ENCODE data around the gene RASGRF1. TPM values are rescaled to one million over a fixed set of nuclear protein-coding genes. Genes with fewer than 3 reads are reported as not detected.

Gene RASGRF1
- total RNA-seq, 1 donor from 2014 or later: 0.11 TPM

DNA sequence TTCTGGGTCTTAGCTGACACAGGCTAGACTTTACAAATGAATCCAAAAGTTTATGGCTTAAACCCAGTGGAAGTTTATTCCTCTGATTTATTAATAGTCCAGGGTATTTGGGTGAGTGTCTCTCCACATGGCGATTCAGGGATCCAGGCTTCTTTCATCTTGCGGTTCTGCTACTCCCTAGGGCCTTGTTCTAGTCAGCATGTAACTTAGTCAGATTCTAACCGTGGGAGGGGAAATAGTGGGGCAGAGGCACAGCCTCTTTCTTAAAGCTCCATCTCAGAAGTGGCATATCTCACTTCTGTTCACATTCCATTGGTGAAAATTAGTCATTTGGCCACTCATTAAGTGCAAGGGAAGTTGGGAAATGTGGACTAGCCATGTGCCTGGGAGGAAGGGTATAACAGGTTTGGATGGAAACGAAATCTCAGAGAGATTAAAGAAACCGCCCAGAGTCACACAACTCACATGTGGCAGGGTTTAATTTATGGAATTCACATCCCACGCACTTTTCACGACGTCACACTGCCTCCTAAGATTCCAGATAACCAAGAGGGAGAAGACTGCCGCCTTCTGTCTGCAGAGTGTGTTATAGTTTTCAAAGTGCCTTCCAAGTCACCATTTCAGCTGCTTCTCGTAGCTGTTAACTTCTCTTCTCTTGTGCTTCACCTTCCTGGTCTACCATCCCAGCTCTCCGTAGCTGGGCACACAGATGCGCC, 11.4 kb upstream of the RASGRF1 start:
- no peak for DNase-seq (ENCODE audit: low spot score)
- intact Hi-C loops (cut with DNase I): no loop called here

DNA sequence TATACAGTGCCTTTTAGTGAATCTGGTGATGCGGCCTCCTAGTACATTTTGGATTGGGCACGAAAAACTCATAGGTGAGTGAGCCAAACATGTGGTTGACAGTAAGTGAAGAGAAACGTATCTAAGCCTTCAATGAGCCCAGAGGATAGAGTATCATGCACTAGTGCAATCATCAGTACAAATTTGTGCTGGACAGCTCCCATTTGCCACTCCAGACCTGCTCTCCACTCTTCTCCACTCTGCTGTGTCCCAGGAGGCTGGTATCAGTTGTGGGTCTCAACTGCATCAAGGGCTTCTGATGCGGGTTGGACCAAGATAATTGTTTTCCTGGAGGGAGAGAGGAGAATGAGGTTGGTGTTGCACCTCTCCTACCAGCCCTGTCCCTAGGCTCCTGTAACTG, 9.1 kb upstream of the RASGRF1 start:
- peak; percentile 46 for DNase-seq (ENCODE audit: low spot score)

DNA sequence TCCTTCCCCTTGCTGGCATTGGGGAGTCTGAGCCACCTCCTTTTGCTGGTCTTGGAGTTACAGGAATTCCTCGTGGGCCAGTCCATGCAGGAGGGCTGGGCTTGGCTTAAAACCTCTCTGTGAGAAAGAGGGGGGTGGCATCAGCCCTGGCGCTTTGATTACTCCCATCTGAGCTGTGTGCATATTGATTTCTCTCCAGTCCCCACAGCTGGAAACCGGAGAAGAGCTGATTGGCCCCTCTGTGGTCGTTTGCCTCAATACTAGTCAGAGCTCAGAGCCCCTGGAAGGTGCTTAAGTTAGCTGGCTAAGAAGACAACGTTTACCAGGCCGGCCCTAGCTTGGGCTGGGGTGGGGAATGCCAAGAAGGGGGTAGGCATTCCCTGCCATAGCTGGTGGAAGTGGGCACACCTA, 4.0 kb upstream of the RASGRF1 start:
- intact Hi-C loops (cut with DNase I): no loop called here
- peak; percentile 66 for DNase-seq (ENCODE audit: low spot score)

More for the DNA sequence above, 9.1 kb upstream of the RASGRF1 start:
- intact Hi-C loops (cut with DNase I): no loop called here

DNA sequence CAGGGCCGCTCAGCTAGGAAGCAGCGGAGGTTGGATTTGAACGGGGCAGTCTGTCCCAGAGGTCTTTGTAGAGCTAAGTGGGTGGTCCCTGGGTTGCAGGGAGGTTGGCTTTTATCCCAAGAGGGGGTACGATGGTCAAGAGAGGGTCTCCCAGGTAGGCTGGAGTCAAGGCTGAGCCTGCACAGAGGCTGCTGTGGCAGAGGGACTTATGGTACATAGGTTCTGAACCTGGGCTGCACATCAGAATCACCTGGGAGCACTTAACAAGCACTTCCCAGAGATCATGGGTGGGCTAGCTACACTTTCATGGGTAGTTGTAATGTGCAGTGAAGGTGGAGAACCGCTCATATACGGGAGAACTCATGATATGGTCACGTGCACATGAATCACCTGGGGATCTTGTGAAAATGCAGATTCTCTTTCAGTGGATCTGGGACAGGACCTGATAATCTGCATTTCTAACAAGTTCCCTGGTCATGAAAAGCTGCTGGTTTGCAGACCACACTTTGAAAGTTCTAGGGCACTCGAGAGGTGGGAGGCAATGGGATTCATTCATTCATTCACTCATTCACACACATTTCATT, 2.9 kb upstream of the RASGRF1 start:
- DNase-seq (ENCODE audit: low spot score): no peak
- intact Hi-C loops (cut with DNase I): no loop called here

DNA sequence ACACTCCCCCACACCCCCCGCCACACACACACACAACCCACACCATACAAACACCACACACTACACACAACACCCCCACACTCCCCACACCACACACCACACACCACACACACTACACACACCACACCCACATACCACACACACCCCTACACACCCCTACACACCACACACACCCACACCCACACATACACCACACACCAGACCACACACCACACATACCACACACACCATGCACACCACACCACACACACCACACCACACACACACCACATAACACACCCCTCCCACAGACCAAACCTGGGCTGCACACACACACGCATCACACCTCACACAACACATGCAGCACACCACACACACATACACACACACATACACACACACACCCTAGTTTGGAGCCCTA, 1.8 kb upstream of the RASGRF1 start:
- intact Hi-C loops (cut with DNase I): no loop called here
- peak; percentile 7 for DNase-seq (ENCODE audit: low spot score)

DNA sequence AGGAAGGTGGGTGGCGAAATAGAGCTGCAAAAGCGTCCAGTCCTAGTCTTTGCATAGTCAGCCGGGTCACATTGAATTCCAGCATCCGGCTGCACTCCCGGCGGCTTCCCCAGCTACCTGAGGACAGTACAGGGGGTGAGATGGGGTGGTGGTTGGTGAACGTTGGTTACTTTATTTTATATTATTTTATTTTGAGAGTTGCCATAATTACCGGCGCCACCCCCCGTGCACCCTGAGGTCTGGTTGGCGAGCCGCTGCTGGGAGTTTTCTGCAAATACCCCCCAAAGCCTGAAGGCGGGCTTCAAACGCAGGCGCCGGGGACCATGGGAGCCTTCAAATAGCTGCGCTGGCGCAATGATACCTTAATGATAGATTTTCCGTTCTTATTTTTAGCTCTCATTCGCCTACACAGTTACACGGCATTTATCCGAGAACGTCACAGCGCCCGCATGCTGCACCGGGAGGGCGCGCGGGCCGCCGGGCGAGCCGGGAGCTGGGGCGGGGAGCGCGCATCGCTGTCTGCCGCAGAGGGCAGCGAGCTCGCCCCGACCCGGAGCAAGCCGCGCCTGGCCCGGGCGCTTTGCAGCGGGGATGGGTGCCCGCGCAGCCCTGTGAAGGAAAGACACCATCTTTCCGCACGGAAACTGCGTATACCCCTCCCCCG, 756 bp upstream of the RASGRF1 start:
- intact Hi-C loops (cut with DNase I): no loop called here
- DNase-seq (ENCODE audit: low spot score): peak; percentile 50

DNA sequence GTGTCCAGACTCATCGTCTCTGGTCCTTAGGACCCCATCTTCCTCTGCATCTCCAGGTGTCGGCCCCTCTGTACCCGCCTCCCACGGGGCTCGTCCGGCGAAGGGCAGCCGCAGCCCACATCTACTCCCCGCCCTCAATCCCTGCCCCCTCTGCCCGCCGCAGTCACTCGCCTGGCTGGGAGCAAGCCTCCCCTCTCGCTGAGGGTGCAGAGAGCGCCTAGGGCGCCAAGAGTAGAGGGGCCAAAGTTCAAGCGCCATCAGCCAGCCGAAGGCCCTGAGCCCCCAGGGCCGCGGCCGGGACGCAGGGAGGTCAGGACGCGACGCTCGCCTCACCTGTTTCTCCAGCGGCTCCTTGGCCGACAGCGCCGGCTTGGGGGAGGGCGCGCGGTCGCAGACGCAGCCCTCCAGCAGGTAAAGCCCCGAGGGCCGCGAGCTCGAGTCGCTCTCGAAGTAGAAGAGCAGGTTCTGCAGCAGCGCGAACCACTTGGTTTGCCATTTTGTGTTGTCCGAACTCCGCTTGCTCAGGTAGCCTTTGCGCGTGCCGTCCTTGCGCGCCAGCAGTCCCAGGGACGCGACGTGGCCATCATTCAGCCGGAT, 592 bp downstream of the RASGRF1 start:
- peak; percentile 19 for DNase-seq (ENCODE audit: low spot score)
- intact Hi-C loops (cut with DNase I): no loop called here

DNA sequence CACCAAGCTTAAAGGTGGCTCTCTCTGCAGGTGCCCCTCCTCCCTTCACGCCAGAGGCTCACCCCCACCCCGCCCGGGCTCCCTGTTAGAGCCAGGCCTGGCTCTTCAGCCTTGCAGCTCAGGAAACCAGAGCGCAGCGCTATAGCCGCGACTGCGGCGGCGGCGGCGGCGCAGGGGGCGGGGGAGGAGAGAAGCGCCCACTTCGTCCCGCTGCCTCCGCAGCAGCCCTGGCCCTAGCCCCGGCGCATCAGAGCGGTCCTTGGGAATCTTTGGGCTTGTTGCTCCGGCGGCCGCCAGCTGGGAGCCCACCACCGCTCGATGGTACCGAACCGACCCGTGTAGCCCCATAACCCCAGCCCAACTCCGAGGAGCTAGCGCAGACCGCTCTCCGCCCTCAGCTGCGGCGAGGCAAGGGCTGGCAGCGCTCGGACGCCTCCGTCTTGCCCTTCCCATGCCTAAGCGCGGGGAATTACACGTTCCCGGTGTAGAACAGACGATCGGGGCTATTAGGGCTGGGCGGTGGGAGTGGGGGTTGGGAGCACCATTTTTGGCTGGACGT, 1.2 kb downstream of the RASGRF1 start:
- DNase-seq (ENCODE audit: low spot score): peak; percentile 43
- intact Hi-C loops (cut with DNase I): no loop called here

DNA sequence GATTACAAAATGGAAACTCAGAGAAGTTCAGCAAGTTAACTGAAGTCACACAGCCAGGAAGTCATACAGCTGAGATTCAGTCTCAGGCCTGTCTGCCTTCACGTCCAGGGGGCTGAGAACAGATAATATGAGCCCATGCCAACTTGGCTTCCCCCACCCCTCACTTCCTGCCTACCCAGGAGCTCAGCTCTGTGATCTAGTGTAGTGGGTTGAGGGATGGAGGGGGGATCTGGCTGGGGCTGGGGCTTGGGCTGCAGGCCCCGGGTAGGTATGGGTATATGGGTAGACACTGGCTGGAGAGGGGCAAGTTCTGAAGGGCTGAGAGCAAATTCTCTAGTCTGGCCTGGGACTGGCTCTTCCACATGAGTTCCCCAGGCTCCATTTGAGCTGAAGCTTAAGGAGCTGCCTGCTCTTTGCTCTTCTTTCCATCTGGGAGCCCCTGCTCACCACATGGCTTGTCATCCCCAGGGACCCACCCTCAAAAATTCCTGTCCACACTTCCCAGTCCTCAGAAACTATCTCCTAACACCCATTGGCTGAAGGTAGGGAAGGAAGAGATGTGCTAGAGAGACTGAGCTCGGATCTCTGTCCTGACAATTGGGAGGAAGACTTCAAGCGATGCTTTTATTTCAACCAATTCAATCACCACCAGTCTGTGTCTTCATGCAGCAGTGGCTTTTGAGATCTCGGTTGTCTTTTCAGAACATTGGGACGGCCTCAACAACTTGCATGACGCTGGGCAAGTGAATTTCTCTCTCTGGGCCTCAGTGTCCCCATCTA, 2.0 kb downstream of the RASGRF1 start:
- intact Hi-C loops (cut with DNase I): no loop called here
- peak; percentile 54 for DNase-seq (ENCODE audit: low spot score)

DNA sequence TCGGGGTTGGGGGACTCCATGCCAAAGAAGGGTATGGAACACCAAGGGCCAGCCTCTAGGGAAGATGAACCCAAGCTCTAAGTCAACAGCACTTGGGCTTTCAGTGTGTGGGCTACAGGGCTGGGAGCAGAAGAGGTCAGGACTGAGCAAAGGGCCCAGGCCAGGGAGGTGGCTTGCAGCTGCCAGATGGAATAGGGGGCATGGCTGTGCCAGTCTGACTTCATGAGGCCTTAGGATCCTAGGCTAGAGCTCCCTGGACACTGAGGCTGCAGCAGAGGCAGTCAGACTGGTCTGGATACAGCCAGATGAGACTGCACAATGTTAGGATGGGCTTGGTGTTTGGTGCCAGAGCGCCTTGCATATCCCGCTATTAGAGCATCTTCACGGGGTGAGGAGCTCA, 3.8 kb downstream of the RASGRF1 start:
- DNase-seq (ENCODE audit: low spot score): peak; percentile 39
- intact Hi-C loops (cut with DNase I): no loop called here

DNA sequence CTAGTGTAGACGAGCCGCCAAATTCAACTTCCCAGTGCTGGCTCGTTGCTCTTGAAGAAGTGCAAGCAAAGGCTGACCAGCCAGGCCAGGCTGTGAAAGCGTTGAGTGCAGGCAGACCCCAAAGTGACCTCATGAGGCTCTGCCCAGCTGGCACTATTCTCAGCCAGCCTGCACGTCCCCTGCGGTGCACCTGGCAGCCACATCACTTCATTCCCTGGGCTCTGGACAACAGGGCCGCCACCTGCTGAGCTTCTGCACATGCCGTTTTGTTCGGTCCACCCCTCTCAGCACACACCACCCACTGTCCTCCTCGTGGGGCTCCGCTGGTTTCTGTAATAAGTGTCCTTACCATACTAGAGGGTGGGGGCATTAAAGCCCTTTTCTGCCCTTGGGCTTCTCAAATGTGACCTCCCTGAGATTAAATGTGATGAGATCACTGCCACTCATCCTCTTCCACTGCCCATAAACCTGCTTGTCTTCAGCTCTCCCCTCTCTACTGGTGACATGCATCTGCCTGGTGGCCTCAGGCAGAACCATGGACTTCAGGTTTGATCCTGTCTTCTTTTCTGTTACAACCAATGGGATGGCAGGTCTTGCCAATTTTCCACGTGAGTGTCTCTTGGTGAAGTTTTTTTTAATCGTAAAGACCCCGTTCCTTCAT, 6.1 kb downstream of the RASGRF1 start:
- DNase-seq (ENCODE audit: low spot score): peak; percentile 58
- intact Hi-C loops (cut with DNase I): no loop called here

DNA sequence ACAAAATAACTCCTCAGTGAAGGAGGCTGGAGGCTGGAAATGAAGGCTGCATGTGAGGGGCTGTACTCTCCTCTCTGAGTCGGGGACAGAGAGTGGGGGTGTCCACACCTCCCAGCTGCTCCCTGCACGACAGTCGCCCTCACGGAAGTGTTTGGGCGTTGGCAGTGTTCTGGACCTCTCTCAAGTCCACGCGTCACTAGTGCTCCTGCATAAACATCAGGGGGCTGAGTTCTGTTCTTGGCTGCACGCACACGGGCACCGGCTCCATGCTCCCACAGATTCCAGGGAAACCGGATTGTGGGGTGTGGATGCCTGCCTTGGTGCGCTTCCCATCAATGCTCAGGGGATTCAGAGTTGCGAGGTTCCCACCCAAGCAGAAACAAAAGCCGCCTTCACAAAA, 7.4 kb downstream of the RASGRF1 start:
- peak; percentile 44 for DNase-seq (ENCODE audit: low spot score)
- intact Hi-C loops (cut with DNase I): no loop called here

DNA sequence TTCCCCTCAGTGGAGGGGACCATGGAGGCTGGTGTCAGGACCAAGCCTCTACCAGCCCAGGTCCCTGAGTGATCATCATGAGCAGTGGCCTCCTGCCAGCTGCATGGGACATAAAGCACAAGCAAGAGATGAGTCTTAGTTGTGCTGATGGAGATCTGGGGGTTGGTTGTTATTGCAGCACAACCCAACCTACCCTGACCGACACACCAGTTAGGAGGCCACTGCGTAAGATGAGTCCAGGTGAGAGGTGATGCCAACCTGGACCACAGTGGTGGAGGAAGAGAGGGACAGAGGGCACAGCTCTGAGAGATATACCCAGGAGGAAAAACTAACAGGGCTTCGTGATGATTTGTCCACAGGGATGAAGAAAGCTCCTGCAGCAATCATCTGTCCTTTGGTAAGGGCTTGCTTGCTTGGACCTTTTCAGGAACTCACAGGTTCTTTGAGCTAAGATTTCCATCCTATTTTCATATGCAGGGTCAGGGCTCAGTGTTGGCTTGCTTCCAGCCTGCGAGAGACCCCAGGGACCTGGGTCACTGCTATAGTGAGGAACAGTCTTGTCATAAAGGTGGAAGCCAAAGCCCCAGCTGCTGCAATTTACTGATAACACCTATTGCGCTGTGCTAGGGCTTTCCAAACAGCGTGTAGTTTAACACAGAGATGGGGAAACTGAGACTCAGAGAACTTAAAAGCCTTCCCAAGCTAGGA, 8.1 kb downstream of the RASGRF1 start:
- DNase-seq (ENCODE audit: low spot score): no peak
- intact Hi-C loops (cut with DNase I): no loop called here

DNA sequence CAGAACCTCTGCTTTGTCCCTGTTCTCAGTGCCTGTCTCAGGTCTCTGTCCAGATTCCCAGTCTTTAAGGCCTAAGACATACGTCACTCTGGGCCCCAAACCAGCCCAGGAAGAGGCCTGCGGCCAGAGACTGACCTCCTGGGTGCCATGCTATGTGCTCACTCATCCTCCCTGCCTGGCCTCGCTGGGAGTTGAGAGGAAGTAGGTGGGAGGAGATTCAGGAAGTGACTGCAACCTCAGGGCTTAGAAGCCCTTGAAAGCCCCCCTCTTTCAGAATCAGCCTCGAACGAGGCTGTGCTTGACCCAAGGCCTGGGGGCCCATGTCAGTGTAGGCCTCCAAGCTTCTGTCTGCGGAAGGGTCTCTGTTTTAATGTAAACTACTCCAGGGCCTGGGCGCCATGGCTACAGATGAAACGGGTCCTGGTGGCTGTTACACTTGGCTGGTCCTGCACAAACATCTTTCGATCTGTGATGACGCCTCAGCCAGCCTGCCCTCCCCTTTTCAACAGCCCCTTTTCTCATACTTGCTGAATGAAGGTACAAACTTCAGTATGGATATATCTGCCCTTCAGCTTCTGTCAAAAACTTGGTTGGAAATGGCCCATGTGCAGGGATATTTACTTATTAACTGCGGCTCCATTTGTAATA, 11.7 kb downstream of the RASGRF1 start:
- DNase-seq (ENCODE audit: low spot score): peak; percentile 24
- intact Hi-C loops (cut with DNase I): no loop called here

DNA sequence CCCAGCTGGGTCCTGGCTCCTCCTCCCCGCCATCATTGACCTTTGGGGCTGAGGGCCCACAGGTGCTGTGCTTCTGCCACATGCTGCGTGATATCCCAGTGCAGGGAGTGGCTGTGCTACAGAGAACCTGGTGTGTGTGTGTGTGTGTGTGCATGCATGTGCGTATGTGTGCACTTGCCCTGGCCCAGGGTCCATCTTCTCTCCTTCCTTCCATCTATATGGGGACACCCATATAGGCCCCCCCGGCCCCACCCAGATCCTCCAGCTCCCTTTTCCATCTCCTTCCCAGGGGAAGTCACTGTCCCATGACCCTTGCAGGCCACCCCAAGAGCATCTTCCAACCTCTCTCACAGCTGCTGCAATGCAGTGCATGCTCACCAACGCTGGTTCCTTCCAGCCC, 12.6 kb downstream of the RASGRF1 start:
- intact Hi-C loops (cut with DNase I): no loop called here
- DNase-seq (ENCODE audit: low spot score): peak; percentile 60

DNA sequence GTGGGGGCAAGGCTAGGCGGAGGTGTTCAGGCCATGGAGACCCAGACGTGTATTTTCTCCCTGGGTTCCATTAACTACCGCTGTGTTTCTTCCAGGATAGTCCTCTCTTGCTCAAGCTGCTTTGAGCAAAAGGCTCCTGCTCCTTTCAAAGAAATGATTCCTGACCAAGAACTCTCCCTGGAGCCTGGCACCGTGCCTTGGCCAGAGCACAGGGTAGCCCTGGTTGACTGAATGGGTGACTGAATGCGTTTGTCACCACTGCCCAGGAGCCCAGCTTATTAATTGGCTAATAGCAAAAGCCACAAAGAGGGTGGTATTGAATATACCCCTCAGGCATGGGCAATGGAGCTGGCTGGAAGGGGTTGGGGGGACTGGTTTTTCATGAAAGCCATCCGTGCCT, 13.9 kb downstream of the RASGRF1 start:
- intact Hi-C loops (cut with DNase I): no loop called here
- DNase-seq (ENCODE audit: low spot score): no peak

DNA sequence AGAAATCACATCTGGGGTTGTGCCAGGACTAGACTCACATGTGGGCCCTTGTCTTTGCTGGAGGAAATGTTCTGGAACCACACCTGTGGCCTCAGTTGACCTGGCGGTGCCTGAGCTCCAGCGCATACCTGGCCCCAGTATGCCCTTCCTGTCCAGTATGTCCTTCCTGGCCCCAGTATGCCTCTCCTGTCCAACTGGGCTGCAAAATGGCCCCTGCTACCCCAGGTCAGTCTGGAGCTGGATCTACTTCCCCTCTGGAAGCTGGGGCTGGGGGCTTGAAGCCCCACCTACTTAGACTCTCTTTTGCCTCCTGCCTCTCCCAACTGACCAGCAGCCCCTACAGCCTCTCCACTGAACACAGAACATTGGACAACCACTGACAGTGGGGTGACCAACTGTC, 15.3 kb downstream of the RASGRF1 start:
- DNase-seq (ENCODE audit: low spot score): no peak
- intact Hi-C loops (cut with DNase I): no loop called here

DNA sequence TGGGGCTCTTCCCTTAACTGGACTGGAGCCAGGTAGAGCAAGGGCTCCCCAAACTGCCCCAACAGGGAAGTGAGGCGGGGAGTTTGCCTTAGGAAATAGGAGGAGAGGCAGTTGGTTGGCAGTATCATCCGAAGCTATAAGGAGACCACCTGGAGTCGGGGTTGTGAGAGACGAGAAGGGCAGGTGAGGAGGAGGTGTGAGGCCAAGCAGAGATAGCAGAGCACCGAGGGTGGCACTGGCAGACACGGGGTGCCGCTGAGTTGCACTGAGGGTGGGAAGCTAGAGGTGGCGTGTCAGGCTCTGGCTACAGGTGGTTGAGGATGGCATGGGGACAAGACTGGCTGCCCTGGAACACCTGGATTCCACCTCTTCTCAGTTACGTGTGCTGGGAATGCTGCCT, 17.2 kb downstream of the RASGRF1 start:
- intact Hi-C loops (cut with DNase I): no loop called here
- DNase-seq (ENCODE audit: low spot score): no peak

Measured in cardiac septum (tissue), 1 donor.